NOMO-1 (cell line): ENCODE data around the gene HSPA12B.

Source experiments
- DNase-seq, 2 experiments: peaks; one replicate each; lab custom pipeline; 2025; ENCODE audit not compliant: unreplicated experiment in 2 of 2; lab: John Stamatoyannopoulos, UW

Gene HSPA12B

DNA sequence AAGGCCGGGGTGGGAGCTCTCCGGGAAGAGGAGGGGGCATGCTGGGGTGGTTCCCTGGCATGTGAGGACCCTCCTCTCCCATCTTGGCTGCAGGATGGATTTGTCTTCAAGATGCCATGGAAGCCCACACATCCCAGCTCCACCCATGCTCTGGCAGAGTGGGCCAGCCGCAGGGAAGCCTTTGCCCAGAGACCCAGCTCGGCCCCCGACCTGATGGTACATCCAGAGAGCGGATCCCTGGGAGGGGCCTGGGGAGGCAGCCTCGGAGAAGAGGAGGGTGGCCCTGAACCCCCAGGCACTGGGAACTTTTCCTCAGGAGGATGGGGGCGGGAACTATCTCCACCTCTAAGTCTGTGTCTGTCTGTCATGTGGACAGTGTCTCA is 68.4 kb downstream of the HSPA12B start:
- no peak for DNase-seq

- DNase-seq = no peak
These were observed 68.8 kb downstream of the HSPA12B start for GRCh38 chr20:3801299-3801698.

- DNase-seq = no peak
These were observed 69.4 kb downstream of the HSPA12B start for GRCh38 chr20:3801846-3802245.
